HUDEP-2 (cell line): ENCODE results near the gene KYNU.

ENCODE experiments used
- DNase-seq, 76 experiments: peaks; one replicate each; lab custom pipeline; 2025; ENCODE audit not compliant: unreplicated experiment in 76 of 76; lab: John Stamatoyannopoulos, UW

Gene KYNU

GRCh38 chr2:142952793-142953494 lies 75.5 kb downstream of the KYNU start:
- DNase-seq: no peak

GRCh38 chr2:142954493-142954892 lies 77.0 kb downstream of the KYNU start:
- no peak for DNase-seq

GRCh38 chr2:142957144-142957543 lies 79.7 kb downstream of the KYNU start:
- DNase-seq: no peak

- no peak for DNase-seq
Observed at GRCh38 chr2:142961202-142961601, 83.7 kb downstream of the KYNU start.

GRCh38 chr2:142965443-142965842 lies 88.0 kb downstream of the KYNU start:
- DNase-seq: no peak

GRCh38 chr2:142966284-142966683 lies 88.8 kb downstream of the KYNU start:
- DNase-seq: no peak

GRCh38 chr2:142967060-142967459 lies 89.6 kb downstream of the KYNU start:
- DNase-seq: no peak

GRCh38 chr2:142973160-142973821 lies 95.8 kb downstream of the KYNU start:
- no peak for DNase-seq

- no peak for DNase-seq
Observed at GRCh38 chr2:142973822-142974207, 96.4 kb downstream of the KYNU start.

- DNase-seq: no peak
Observed at GRCh38 chr2:142974288-142975024, 97.0 kb downstream of the KYNU start.

GRCh38 chr2:142975239-142975638 lies 97.8 kb downstream of the KYNU start:
- no peak for DNase-seq

GRCh38 chr2:142980246-142981068 lies 103.0 kb downstream of the KYNU start:
- DNase-seq: peak in 8 of 76 experiments; percentile 2 to 42 (median 8)

GRCh38 chr2:142981069-142981378 lies 103.6 kb downstream of the KYNU start:
- no peak for DNase-seq

- DNase-seq: no peak
Observed at GRCh38 chr2:142981756-142982155, 104.3 kb downstream of the KYNU start.

- DNase-seq: no peak
Observed at GRCh38 chr2:142983174-142983573, 105.7 kb downstream of the KYNU start.

GRCh38 chr2:142984657-142985056 lies 107.2 kb downstream of the KYNU start:
- no peak for DNase-seq

GRCh38 chr2:142987044-142987443 lies 109.6 kb downstream of the KYNU start:
- no peak for DNase-seq

- DNase-seq: peak in 9 of 76 experiments; percentile 10 to 29 (median 19)
Observed at GRCh38 chr2:142989273-142990204, 112.1 kb downstream of the KYNU start.

GRCh38 chr2:142991295-142991694 lies 113.8 kb downstream of the KYNU start:
- no peak for DNase-seq

- no peak for DNase-seq
Observed at GRCh38 chr2:142992840-142993239, 115.4 kb downstream of the KYNU start.
